Suprapubic skin (tissue), 2 donors: Measurements from ENCODE around the gene CPPED1.

ENCODE experiments used
- EP300 ChIP-seq: sonication (generic); formaldehyde crosslinking; IDR thresholded peaks from one replicate; pipeline ENCODE4 v1.6.1; 2017; ENCODE audit warnings: antibody characterized with exemption
- POLR2A ChIP-seq, 2 donors: fragments of 450-650 bp; IDR thresholded peaks; one replicate each; pipeline ENCODE4 v1.6.1; 2017; ENCODE audit warnings: antibody characterized with exemption in 2 of 2, mild to moderate bottlenecking in 2 of 2, moderate library complexity in 2 of 2

GRCh38 chr16:12786081-12786480, 17.6 kb downstream of the CPPED1 start:
- no peak for TF ChIP-seq POLR2A (IDR thresholded peaks at IDR 0.05)
- TF ChIP-seq EP300: no peak
